GM21737 (cell line): Measurements from ENCODE around the gene IGSF5.
"Not testable (repeated sequence)": the region's sequence is repeated elsewhere in the genome, so short reads cannot be mapped to it uniquely, and the experiment has no call there.

ENCODE experiments used
- ATAC-seq: cut with Tn5 transposase; IDR thresholded peaks from one replicate; pipeline ENCODE4 v1.9.1; 2021; ENCODE audit warnings: mild to moderate bottlenecking, moderate library complexity; ENCODE audit not compliant: unreplicated experiment

IGSF5 gene

GRCh38 chr21:39744883-39745282, at the start of gene IGSF5:
Gene IGSF5, plus strand, starts transcription at chr21:39745183. Its CDS starts 327 bp downstream, at chr21:39745510.
- ATAC-seq: not testable (repeated sequence)

GRCh38 chr21:39696196-39696595, 48.8 kb upstream of the IGSF5 start:
- no peak for ATAC-seq

- no peak for ATAC-seq
These were observed 48.4 kb upstream of the IGSF5 start for GRCh38 chr21:39696618-39697017.

DNA sequence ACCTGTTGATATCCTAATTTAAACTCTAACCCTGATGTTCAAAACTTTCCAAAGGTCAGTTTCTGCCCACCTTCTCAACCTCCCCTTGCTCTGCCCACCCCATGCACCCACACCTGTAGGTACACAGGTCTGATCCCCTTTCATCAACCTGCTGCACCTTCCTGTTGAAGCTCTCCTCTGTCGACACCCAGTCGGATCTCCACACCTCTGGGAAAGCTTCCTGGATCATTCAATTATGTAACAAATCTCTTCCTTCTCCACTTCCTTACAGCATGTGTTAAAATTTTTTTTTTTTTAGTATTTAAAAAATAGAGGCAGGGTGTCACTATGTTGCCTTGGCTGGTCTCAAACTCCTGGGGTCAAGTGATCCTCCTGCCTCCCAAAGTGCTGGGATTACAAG, 44.7 kb upstream of the IGSF5 start:
- no peak for ATAC-seq

GRCh38 chr21:39703578-39703977, 41.4 kb upstream of the IGSF5 start:
- ATAC-seq: no peak

DNA sequence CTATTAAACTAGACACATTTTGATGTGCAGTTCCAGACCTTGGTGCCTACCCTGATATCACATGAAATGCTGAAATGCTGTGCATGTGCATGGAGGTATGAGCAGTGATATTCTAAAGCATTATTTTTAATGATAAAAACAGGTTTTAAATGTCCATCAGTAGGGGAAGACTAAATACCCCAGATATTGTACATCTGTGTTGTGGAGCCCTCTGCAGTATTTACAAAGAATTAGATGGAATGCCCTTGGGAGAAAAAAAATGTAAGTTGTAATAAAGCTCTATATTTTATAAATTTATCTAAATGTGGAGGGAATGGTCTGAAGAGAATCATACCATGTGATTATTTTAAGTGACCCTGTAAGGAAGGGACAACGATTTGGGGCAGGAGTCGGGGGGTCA, 39.1 kb upstream of the IGSF5 start:
- ATAC-seq: no peak

DNA sequence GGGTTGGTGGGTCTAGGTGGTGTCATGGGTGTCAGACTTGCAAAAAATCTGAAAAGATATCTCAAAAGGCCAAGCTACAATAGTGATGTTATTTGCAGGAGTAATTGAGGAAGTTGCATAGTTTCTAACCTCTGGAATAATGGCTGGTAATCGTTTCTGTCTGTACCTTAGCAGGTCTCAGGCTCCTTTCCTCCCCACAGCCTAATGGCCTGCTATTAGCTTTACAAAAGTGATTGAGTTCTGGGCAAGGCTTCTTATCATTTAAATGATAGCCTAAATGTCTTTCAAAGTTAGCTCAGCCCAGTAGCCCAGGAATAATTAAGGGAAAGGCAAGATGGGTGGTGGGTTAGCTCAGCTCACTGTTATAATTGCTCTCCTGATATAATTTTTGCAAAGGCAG, 37.7 kb upstream of the IGSF5 start:
- ATAC-seq: no peak

GRCh38 chr21:39710866-39711265, 34.1 kb upstream of the IGSF5 start:
- ATAC-seq: no peak

DNA sequence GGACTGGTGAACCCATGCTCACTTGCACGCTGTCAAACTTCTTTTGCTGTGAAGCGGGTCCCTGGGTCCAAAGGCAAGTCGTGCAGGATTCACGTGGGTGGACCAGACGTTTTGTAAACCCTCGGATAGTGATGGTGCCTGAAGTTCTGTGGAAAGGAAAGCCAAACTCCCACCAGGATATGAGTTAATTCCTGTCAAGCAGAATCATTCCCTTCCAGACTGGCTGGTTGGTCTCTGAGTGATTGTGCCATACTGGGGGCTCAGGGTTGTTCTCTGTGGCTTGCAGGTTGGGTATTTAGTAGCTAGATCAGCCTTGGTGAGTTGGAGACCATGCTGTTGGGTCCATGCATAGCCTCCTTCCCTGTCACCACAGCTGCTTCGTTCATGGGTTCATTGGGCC, 32.7 kb upstream of the IGSF5 start:
- no peak for ATAC-seq

DNA sequence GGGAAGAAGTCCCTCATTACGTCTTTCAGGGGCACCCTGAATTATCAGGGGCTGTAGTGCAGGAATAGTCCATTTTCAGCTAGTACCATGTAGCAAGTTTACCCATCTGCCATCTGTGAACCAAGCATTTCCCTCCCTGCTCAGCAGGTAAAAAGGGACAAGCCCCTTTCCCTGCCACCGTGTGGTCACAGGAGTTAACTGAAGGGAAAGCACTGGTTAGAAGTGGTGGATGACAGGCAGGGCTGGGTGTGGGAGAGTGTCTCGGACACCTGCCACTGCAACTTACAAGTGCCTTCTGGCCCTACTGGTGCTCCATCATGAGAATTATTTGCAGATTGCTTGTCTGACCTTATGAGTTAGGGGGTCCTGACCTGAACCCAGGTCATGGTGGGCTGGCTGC, 32.0 kb upstream of the IGSF5 start:
- ATAC-seq: no peak

DNA sequence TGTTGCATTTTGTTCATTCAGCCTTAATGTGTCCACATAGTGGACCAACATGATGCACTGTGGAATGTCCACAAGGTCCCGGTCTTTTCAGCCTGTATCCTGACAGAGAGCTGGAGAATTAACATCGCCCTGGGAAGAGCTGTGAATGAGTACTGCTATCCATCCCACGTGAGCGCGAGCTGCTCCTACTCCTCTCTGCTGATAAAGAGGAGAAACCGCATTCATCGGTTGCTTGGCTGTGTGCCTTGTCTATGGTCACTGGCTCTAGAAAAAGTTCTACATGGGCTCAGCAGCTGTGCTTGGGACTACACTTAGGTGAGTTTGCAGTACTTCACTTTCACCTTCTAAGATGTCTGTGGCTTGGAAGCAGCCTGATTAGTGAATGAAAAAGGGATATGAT, 31.1 kb upstream of the IGSF5 start:
- ATAC-seq: no peak

- no peak for ATAC-seq
These were observed 30.7 kb upstream of the IGSF5 start for GRCh38 chr21:39714331-39714730.

GRCh38 chr21:39715804-39716397, 29.1 kb upstream of the IGSF5 start:
- ATAC-seq: no peak

DNA sequence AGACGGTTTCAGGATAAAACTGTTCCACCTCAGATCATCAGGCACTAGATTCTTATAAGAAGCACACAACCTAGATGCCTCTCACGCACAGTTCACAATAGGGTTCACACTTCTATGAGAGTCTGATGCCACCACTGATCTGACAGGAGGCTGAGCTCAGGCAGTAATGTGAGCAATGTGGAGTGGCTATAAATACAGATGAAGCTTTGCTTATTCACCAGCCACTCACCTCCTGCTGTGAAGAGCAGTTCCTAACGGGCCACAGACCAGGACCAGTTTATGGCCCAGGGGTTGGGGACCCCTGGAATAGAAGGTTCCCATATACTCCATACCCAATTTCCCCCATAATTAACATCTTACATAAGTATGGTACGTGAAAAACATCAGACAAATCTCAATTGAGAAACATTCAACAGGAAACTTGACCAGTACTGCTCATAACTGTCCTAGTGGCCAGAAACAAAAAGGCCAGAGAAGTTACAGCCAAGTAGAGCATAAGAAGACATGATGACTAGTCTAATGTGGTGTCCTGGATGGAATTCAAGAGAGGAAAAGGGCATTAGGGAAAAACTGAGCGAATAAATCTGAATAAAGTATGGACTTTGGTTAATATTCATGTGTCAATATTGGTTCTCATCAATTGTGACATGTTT, 24.7 kb upstream of the IGSF5 start:
- ATAC-seq: no peak

GRCh38 chr21:39721885-39722284, 23.1 kb upstream of the IGSF5 start:
- ATAC-seq: no peak

DNA sequence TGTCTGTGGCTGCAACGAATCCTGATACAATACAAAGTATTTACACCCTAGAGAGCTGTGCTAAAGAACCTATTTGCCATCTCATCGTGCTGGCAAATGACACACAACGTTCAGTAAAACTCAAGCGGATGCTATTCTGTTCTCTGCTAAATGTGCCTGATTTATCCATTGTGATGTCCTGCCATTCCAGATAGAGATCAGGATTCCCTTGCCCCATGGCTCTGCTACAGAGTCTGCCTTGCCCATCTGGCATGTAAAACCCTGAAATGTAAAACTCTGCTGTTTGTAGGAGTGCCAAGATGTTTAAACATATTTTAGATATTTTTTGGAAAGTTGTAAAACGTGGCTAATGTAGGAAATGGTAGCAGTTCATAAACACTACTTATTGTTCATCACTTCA, 20.0 kb upstream of the IGSF5 start:
- ATAC-seq: no peak

DNA sequence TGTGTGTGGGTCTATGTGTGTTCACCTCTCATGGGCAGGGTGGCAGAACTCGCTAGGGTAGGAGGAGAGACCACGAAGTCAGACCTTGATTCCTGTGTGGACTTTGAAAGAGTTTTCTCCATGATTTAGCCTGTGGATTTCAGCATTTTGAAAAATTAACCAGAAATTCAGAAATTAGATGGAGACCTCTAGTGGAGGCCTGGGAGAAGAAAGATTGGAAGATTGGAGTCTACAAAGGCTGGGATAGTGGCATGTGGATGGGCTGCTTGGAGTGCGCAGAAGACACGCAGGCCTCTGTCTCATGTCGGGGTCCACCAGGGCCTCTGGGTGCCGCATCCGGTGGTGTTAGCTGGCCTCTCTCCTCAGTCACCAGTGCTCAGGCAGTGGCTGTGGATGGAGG, 18.9 kb upstream of the IGSF5 start:
- ATAC-seq: no peak

- ATAC-seq: no peak
These were observed 17.4 kb upstream of the IGSF5 start for GRCh38 chr21:39727401-39728120.

- ATAC-seq: no peak
These were observed 16.6 kb upstream of the IGSF5 start for GRCh38 chr21:39728341-39728740.

DNA sequence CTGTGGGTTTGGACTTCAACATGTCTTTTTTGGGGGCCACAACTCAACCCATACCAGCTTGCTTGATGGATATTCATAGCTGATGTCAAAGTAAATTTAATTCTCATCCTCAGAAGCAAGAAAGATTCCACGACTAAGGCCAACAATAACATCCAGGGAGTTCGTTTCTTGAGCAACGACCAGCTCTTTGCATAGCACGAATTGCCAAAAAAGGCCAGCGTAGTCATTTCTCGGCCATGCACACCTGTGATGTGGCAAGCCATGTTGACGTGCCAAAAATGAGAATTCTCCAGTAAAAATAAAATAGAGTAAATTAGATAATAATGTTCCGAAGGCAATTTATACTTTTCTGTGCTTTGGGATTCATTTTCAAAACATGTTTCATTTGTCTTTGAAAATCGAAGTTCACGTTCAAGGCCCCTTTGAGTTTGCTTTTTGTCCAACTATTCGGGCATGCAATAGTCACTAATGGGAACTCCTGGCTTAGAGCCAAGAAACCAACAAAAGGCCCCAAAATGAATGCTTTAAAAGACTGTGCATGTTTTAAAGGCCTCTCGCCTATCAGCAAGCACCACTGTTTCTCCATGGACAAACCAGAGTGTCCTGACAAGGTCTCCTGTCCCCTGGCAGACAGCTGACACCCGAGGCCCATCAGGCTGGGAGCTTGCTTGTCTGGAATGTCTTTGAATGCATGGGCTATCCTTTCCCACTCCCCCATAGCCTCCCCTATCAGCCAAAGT, 14.4 kb upstream of the IGSF5 start:
- ATAC-seq: no peak

DNA sequence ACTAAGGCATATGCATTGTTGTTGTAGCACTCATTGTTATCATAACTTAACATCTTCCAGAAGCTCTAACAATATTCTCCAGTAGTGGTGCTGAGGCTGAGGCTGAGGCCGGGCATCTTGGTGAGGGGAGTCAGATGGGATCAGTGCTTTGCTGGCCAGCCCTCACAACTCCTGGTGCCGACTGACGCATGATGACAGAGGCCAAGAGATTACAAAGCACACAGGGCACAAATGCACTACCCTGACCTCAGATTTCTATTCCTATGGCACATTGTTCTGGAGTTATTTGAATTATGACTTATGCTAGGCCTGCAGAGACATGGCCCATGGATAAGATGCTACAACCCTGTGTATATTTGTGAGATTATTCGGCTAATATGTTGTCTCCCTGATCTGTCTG, 8.3 kb upstream of the IGSF5 start:
- no peak for ATAC-seq
